Measurements from ENCODE around the gene ASF1B.

ASF1B gene

DNA sequence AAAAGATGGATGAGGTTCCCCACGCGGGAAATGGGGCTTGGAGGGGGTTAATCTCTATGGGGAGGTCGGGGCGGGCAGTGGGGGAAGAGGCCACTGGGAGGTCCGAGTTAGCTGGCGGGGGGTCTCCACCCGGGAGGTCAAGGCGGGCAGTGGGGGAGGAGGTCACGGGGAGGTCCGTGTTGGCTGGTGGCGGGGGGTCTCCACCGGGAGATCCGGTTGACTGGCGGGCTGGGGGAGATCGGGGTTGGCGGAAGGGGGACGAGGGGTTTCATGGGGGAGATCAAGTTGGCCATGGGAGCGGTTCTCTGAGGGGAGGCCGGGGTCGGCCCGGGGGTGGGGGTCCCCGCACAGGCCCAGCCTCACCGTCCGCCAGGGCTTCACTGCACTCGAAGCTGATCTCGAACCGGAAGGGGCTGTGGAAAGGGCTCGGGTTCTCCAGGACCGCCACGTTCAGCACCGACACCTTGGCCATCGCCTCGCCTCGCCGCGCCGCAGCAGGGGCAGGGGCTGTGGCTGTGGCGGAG is 342 bp downstream of the ASF1B start:
- DNase-seq (ENCODE audit: low read depth) = no peak

DNA sequence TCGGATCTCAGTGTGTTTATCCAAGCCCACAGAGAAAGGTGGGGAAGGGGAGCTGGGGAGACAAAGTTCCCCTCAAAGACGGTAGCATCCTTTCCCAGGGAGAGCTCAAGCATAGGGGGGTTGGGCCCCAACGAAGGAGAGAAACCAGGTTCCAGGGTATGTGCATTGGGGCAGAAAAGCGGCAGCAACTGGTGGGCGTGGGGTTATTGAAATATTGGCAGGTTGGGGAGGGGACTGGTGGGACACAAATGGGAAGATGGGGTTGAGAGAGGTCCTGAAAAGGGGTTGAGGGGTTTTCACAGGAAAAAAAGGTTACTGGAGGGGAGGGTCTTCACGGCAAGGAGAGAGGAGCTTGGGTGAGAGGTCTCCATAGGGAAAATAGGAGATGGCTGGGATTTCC is 1.0 kb downstream of the ASF1B start:
- no peak for DNase-seq (ENCODE audit: low read depth)

DNA sequence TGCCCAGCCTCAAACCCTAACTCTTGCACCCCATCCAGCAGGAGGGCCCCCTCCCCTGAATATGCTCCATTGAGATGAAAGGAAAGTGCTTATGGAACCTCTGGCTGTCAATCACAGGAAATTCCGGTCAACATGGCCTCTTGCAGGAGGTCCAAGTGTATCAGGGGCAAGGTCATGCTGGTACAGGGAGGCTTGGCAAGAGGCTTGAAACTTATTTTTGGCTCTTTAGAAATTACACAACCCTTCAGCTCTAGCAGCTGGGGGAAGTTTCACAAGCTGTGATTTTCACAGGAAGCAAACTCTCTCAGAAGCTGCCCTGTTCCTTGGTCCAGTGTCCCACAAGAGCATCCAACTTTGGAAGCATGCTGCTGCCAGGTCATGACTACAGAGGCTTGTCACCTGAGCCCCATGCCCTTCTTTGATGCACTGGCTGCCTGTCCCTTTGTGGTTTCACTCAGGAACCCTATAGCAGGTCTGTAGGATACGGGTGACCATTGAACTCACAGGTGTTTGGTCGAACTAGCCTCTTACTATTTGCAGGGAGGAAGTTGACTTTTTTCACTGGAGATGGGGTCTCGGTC is 8.4 kb downstream of the ASF1B start:
- no peak for DNase-seq (ENCODE audit: low read depth)

DNA sequence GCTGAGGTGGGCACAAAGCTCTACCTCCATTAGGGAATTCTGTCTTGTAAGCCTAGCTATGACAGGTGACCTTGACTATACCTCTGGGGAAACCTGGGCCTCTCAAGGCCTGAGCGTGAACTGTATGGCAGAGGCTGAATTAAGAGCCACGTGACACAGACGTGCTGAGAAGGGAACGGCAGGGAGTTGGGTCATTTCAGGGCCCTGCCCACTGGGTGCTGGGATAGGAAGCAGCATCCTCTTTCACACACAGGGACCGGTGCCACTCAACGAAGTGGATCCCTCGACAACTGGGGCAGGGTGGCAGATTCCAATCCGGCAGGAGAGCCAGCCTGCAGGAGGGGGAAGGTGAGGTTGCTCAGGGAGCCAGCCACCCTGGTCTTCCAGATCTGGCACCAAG is 9.2 kb downstream of the ASF1B start:
- no peak for DNase-seq (ENCODE audit: low read depth)

DNA sequence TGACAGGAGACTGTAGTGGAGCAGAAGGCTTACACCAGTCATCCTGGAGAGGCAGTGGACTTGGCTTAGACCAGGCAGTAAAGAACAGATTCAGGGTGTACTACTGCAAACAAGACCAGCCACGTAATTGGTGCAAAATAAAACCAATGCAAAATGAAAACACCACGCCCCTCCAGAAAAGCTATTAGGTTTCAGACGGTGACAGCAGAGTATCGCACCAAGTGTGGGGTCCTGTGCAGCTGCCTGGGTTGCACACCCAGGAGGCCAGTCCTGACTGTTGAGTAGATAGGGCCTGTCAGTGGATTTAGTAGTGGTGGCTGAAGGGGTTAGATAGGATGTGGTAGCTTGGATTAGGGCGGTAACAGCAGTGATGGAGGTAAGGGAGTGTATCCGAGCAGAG is 13.5 kb downstream of the ASF1B start:
- DNase-seq (ENCODE audit: low read depth) = no peak

DNA sequence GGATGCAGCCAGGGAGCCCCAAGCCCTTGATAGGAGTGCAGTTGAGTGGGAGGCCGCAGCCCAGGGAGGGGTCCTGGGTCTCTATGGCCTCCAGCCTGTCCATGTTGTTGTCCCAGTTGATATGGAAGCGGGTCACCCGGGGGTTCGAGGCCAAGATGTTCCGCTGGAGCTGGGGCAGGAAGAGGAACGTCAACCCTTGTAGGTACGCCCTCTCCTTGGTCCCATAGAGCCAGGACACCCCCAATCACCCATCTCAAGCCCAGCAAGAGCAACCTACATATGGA is 15.9 kb downstream of the ASF1B start:
- no peak for DNase-seq (ENCODE audit: low read depth)

GRCh38 chr19:14119644-14120496 is 16.5 kb downstream of the ASF1B start:
- no peak for DNase-seq (ENCODE audit: low read depth)

DNA sequence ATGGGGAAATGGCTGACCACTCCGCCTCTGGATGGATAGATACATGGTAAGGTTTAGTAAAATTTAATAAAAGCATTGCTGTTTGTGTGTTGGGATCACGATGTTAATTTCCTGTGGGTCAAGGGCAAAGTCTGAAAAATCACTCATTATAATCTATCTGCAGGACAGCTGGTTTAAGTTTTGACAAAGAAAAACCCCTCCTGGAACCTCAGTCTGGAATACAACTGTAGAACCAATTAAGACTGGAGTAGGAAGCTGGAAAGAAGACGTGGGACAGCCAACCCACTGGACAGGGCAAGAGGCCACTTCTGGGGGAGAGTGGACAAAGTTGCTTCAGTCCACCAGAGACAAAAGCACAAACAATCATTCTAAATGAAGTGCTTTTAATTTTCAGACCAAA is 17.2 kb downstream of the ASF1B start:
- DNase-seq (ENCODE audit: low read depth) = no peak

GRCh38 chr19:14118165-14119051 is 18.0 kb downstream of the ASF1B start:
- peak; percentile 23 for DNase-seq (ENCODE audit: low read depth)

DNA sequence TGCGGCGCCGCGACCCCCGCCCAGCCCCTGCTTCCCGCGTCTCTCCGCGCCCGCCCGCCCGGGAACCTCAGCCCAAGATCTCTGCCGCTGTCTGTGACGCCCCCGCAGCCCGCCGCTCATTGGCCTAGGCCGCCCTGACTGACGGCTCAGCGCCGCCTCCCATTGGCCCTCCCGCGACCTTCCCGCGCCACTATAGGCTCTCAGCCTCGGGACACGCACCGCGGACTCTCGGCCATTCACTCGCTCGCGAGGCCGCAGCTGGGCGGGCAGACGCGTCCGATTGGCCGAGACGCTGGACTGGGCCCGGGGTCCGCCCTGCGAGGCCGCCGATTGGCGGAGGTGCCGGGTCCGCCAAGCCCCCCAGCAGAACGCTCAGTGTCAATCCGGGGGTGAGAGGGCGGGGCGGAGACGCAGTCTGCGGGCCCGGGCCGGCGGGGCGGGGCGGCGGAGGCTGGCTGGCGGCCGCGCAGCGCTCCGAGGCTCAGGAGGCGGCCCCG is 18.7 kb downstream of the ASF1B start, which contains the start of gene PRKACA:
Gene PRKACA, minus strand, starts transcription at position 95 of the 497 bp plus-strand sequence. CDS start 215 bp downstream, outside the sequence.
- DNase-seq (ENCODE audit: low read depth) = peak; percentile 95

DNA sequence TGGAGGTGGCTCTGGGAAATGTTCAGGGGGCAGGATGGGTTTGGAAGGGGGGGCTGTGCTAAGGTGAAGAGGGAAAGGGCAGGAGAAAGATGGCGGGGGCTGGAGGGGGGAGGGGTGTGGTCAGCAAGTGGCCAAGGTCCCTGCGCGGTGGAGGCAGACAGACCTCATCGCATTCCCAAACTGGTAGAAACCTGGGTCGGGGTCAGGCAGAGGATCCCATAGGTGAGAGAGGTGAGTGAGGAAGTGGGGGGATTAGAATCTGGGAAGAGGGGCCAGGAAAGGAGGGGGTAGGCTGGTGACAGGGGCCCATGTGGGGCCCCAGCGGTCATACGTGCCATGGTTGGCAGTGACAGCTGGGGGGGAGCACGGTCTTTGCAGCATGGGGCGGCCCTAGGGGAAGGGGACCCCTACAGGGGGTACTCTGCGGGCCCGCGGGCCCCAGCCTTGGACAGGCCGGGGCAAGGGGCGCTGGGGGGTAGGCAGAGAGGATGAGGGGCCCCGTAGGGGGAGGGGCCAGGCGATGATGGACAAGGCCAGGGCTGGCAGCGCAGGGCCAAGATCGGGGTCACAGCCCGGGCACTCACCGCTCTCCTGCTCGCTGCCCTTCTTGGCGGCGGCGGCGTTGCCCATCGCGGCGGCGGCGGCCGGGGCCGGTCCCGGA is 19.3 kb downstream of the ASF1B start:
- DNase-seq (ENCODE audit: low read depth) = no peak

DNA sequence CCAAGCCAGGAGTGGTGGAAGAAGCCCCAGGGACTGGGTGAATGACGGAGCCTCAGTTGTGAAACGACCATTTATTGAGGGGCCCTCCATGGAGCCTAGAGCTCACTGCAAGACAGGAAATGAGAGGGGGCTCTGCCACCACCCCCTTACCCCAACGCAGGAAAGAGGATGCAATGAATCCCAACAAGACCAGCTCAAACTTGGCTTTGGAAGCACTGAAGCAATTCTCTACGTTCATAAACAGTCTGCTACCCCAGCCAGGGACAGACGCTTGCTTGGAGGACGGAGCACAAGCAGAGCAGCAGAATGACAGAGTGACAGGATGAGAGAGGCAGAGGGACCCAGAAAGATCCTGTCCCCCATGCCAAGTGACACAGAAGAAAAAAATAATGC is 19.9 kb downstream of the ASF1B start:
- DNase-seq (ENCODE audit: low read depth) = no peak

DNA sequence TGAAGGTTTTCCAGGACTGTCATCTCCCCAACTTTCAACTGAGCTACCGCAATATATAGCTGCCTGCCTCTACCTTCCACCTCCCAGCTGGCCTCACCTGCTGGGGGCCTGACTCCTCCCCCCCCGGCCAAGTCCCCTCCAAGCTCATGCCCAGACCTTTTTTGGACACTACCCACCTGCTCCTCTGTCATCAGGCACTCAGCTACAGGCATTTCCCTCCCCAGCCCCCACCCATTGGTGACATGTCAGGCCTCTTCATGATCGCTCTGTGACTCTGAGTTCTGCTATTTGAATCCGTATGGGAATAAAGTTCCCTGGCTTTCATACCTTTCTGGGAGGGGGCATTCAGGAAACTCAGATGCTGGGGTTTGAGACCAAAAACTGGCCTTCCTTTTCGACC is 20.6 kb downstream of the ASF1B start:
- DNase-seq (ENCODE audit: low read depth) = no peak

GRCh38 chr19:14114854-14115253 is 21.5 kb downstream of the ASF1B start:
- peak; percentile 34 for DNase-seq (ENCODE audit: low read depth)

GRCh38 chr19:14114439-14114838 is 21.9 kb downstream of the ASF1B start:
- DNase-seq (ENCODE audit: low read depth) = no peak

DNA sequence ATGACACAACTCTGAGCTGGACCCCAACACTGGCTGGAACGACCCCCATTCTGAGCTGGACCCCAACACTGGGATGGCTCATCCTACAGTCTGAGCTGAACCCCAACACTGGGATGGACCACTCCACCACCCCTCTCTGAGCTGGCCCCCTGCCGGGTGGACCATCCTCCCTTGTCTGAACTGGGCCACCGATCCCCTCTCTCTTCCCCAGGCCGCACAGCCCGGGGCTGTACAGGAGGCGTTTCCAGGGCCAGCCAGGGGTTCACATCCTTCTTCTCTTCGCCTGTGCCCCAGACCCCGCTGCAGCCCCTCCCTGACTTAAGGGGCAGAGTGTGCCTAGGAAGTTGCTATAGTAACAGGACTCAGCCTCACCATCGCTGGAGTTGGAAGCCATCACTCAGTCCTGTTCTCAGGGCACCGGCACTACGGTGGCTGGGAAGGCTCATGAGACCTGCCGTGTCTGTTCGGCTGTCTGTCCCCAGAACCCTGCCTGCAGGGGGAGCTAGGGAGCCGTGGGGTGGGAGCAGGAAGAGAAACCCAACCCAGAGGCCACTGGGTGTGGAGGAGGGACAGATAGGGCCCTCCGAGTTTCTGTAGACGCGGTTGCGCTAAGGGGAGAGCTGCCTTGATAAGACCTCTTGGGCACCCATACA is 22.5 kb downstream of the ASF1B start:
- peak; percentile 31 for DNase-seq (ENCODE audit: low read depth)

DNA sequence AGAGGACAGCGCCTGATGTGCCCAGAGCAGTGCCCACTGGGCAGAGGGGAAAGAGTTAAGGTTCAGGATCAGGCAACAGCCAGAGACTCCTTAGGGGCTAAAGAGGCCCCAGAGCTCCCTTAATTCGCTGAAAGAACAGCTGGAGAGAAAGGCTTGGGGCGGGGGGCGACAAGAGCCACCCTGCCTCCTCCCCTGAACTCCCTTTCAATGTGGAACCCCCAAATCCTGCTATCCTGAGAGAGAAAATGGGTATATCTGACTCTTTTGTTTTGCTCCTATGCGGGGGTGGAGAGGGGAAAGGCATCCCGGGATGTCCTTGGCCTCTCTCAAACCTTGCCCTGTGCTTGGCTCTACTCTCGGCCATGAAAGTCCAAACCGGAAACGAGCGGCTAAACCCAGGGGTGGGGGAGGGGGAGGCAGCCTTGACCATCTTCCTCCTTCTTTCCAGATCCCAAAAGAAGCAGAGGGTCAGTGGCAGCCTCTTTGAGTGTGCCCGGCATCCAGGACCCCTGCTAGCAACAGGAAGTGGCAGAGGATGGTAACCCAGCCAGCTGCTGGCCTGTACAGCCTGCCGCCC is 23.5 kb downstream of the ASF1B start:
- no peak for DNase-seq (ENCODE audit: low read depth)

DNA sequence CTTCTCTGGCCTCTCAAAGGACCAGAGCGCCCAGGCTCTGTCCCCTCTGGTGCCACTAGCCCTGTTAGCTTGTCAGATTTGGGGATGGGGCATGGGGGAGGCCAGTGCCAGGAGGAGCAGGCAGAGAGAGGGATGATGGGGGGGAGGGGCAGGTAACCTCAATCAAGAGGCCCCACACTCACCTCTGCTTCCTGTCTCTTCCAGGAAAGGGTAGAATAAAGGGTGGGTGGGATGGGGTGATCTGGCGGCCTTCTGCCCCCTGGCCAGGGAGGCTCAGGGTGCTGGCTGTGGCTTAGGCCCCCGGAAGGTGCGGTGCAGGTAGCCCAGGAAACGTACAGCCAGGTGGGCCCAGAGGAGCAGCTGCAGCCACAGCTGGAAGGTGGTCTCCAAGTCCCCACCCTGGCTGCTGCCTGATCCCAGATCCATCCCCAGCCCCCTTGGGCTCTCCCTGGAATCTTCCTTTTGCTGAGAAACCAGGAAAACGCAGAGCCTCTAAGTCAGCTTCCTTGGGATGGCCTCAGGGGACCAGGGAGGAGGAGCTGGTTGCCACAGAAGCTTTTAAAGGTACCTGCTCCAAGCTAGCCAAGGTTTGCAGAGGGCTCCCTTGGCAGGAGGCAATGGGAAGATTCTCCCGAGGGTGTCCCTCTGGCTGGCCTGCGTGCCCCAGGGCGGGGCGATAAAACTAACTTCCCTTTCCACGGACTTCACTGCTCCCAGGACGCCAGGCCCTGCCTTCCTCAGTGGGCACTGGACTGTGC is 24.2 kb downstream of the ASF1B start:
- DNase-seq (ENCODE audit: low read depth) = no peak

- no peak for DNase-seq (ENCODE audit: low read depth)
Observed at GRCh38 chr19:14111486-14111885, 24.9 kb downstream of the ASF1B start.

GRCh38 chr19:14110650-14111049 is 25.7 kb downstream of the ASF1B start:
- no peak for DNase-seq (ENCODE audit: low read depth)
